K562 (cell line): ENCODE data around the gene PTCD3. TPM values are rescaled to one million over a fixed set of nuclear protein-coding genes. Genes with fewer than 3 reads are reported as not detected.

Source experiments
- ATAC-seq: fragments of 200-7000 bp; cut with Tn5 transposase; 3 replicates; pipeline ENCODE4 v1.9.1; 2020; ENCODE audit warnings: moderate library complexity
- BruUV-seq: library from RNA; stranded (reverse); fragments of 400-500 nt; replicated peaks from 2 replicates; lab custom pipeline; 2021; lab: Mats Ljungman, UMichigan
- CTCF ChIA-PET: fragments of 300-600 bp; formaldehyde crosslinking; extraction: SDS; loops from one replicate; lab custom pipeline; 2021; ENCODE audit warnings: low intra/inter-chr PET ratio; lab: Yijun Ruan, JAX
- POLR2A ChIA-PET: fragments of 300-600, 350-650 bp; sonication (Branson Sonifier 250); formaldehyde crosslinking; extraction: SDS; loops from one replicate; lab custom pipeline; 2021; ENCODE audit warnings: antibody characterized with exemption, inconsistent platforms; lab: Yijun Ruan, JAX
- DNase-seq, 4 experiments: peaks; one replicate each; pipeline versions ENCODE4 v3.0.0 to v3.0.0-alpha.2; 2011 to 2018; ENCODE audit warnings: low spot score in 3 of 4, mixed read lengths in 3 of 4; ENCODE audit errors: extremely low read depth in 1 of 4
- FAIRE-seq: peaks from 2 replicates; lab custom pipeline; 2011; peaks lifted over from hg19 to GRCh38; lab: Jason Lieb, UNC
- H2AFZ ChIP-seq: 2 replicates; pipeline ENCODE4 v1.6.0; 2011; ENCODE audit warnings: low read depth, low read length, control low read depth, inconsistent platforms
- H3K27ac ChIP-seq: fragments of 200-600 bp; 3 replicates; pipeline ENCODE4 v1.8.0; 2011; ENCODE audit warnings: low read depth, mild to moderate bottlenecking, control low read depth, inconsistent platforms, low read length, moderate library complexity, mixed read lengths; ENCODE audit errors: extremely low read depth
- H3K27me3 ChIP-seq, 2 experiments: fragments of 300-600 bp in 1 of 2; 2 replicates in 1 of 2; 3 replicates in 1 of 2; pipeline versions ENCODE4 v1.6.0 to v1.8.0; 2011; ENCODE audit warnings: inconsistent platforms in 2 of 2, low read length in 2 of 2, mild to moderate bottlenecking in 1 of 2, mixed read lengths in 1 of 2, moderate library complexity in 1 of 2; ENCODE audit not compliant: control insufficient read depth in 2 of 2, insufficient read depth in 2 of 2
- H3K36me3 ChIP-seq: fragments of 300-600 bp; 3 replicates; pipeline ENCODE4 v1.8.0; 2011; ENCODE audit warnings: mild to moderate bottlenecking, low read length, inconsistent platforms; ENCODE audit not compliant: control insufficient read depth, insufficient read depth
- H3K4me1 ChIP-seq, 2 experiments: fragments of 200-600 bp in 1 of 2; replicated peaks in 1 of 2; 2 replicates in 1 of 2; 3 replicates in 1 of 2; pipeline versions ENCODE4 v1.5.1 to v1.8.0; 2011; ENCODE audit warnings: inconsistent platforms in 2 of 2, low read length in 2 of 2, mild to moderate bottlenecking in 1 of 2, mixed read lengths in 1 of 2, moderate library complexity in 1 of 2; ENCODE audit not compliant: control insufficient read depth in 2 of 2, insufficient read depth in 2 of 2
- H3K4me2 ChIP-seq: 2 replicates; pipeline ENCODE4 v1.6.1; 2011; ENCODE audit warnings: low read length, control low read depth, inconsistent platforms, mixed read lengths; ENCODE audit not compliant: insufficient read depth
- H3K4me3 ChIP-seq: fragments of 200-600 bp; sonication (generic), shearing (Covaris generic); 2 replicates; pipeline ENCODE4 v1.5.1; 2016; ENCODE audit warnings: control low read depth, inconsistent platforms
- H3K79me2 ChIP-seq: fragments of 200-600 bp; 3 replicates; pipeline ENCODE4 v1.8.0; 2011; ENCODE audit warnings: low read length, inconsistent platforms; ENCODE audit not compliant: control insufficient read depth, insufficient read depth
- H3K9ac ChIP-seq, 2 experiments: 2 replicates each; pipeline versions ENCODE4 v1.6.0 to v1.6.1; 2011; ENCODE audit warnings: low read depth in 2 of 2, low read length in 2 of 2, control low read depth in 1 of 2, inconsistent platforms in 1 of 2, mild to moderate bottlenecking in 1 of 2, mixed read lengths in 1 of 2; ENCODE audit not compliant: insufficient read depth in 1 of 2
- H3K9me1 ChIP-seq: one replicate; pipeline ENCODE4 v1.6.0; 2011; ENCODE audit warnings: inconsistent platforms, mild to moderate bottlenecking, low read length, moderate library complexity; ENCODE audit not compliant: control insufficient read depth, insufficient read depth
- H3K9me3 ChIP-seq: replicated peaks from 2 replicates; pipeline ENCODE4 v1.5.1; 2011; ENCODE audit warnings: low read depth, low read length, inconsistent platforms; ENCODE audit not compliant: control insufficient read depth, insufficient read depth
- H4K20me1 ChIP-seq: replicated peaks from 2 replicates; pipeline ENCODE4 v1.6.1; 2011; ENCODE audit warnings: low read length, inconsistent platforms, mixed read lengths; ENCODE audit not compliant: control insufficient read depth, insufficient read depth
- ADNP ChIP-seq: fragments of 200-800 bp; sonication (Bioruptor generic); IDR thresholded peaks from 2 replicates; pipeline ENCODE4 v1.6.1; 2016; ENCODE audit warnings: missing genetic modification characterization, missing compliant biosample characterization
- CAMTA2 ChIP-seq: fragments of 250-450 bp; sonication (Bioruptor Pico); conservative IDR thresholded peaks from 2 replicates; pipeline ENCODE4 v1.5.1; 2022
- MCM5 ChIP-seq: fragments of 450-650 bp; IDR thresholded peaks from 2 replicates; pipeline ENCODE4 v1.6.1; 2016; ENCODE audit warnings: low read depth
- MGA ChIP-seq: fragments of 450-650 bp; IDR thresholded peaks from 2 replicates; pipeline ENCODE4 v1.6.1; 2016; ENCODE audit warnings: mild to moderate bottlenecking, moderate library complexity
- NBN ChIP-seq: fragments of 450-650 bp; IDR thresholded peaks from 2 replicates; pipeline ENCODE4 v1.6.1; 2016; ENCODE audit warnings: low read depth, mild to moderate bottlenecking
- PHF21A ChIP-seq: fragments of 450-650 bp; IDR thresholded peaks from 2 replicates; pipeline ENCODE4 v1.6.1; 2017; ENCODE audit warnings: low read depth, borderline replicate concordance
- POLR2A ChIP-seq: fragments of 450-650 bp; conservative IDR thresholded peaks from 2 replicates; pipeline ENCODE4 v1.6.1; 2016
- THRA ChIP-seq: fragments of 450-650 bp; IDR thresholded peaks from 2 replicates; pipeline ENCODE4 v1.6.1; 2017; ENCODE audit warnings: mild to moderate bottlenecking, moderate library complexity
- XRCC5 ChIP-seq: fragments of 200-400 bp; formaldehyde crosslinking; IDR thresholded peaks from 2 replicates; pipeline ENCODE4 v1.6.1; 2017; ENCODE audit warnings: low read depth, mild to moderate bottlenecking, low read length
- ZNF24 ChIP-seq: fragments of 450-650 bp; IDR thresholded peaks from 2 replicates; pipeline ENCODE4 v1.6.1; 2016
- in situ Hi-C: fragments of 300-500 bp; cut with MboI; formaldehyde crosslinking; loops from 4 replicates; pipeline ENCODE4 v1.15.0; 2018; ENCODE audit warnings: inconsistent platforms, mixed read lengths
- intact Hi-C: fragments of 100-400 bp; cut with micrococcal nuclease; formaldehyde crosslinking; loops from 2 replicates; pipeline ENCODE4 v1.14.2; 2022
- polyA plus RNA-seq, 8 experiments: library from polyadenylated mRNA; depleted of rRNA in 4 of 8; stranded (reverse) in 5 of 8; unstranded in 3 of 8; fragments of >200 nt; fragmentation: Nextera tagmentation in 2 of 8; fragmentation: Illumina TruSeq in 1 of 8; extraction: Ambion mirVana in 2 of 8; extraction: Trizol in 1 of 8; gene quantifications; 2 replicates each; pipeline versions ENCODE4 v1.2.1 to v1.2.3, GENCODE V29; 2011 to 2014; ENCODE audit warnings: inconsistent platforms in 1 of 8, missing spikeins in 1 of 8
- total RNA-seq, 7 experiments: library from RNA; depleted of rRNA in 6 of 7; stranded (reverse); fragments of >200 nt in 6 of 7; fragmentation: Illumina TruSeq in 2 of 7; extraction: Trizol in 2 of 7; gene quantifications; 2 replicates each; pipeline versions ENCODE4 v1.2.1 to v1.2.3, GENCODE V29; 2011 to 2021; ENCODE audit warnings: low replicate concordance in 1 of 7

Gene PTCD3
- total and polyA plus RNA-seq, 9 of the 15 experiments (the other 6 are each of a cell fraction or from before 2014, with no cell fraction given): 65.2 to 241 (median 172) TPM

GRCh38 chr2:86176597-86176996 lies 70.6 kb downstream of the PTCD3 start:
- ChIA-PET CTCF (no interaction called here), POLR2A (interaction anchor here (0.7 to 1.9 kb wide), 4 partner anchors 9 to 18 kb away, joined by 3 to 10 read pairs (median 4); partner anchors contain the start of gene IMMT)
- Histone ChIP-seq H3K4me1 (no peaks in the 10 kb centered on the region), H3K4me2 (no peak overlapping the region), H3K9me1 (no peaks in the 10 kb centered on the region), H3K27me3 (no peaks in the 10 kb centered on the region), H3K9ac (no peak overlapping the region), H3K79me2 (peaks cover 50% of the 10 kb centered on the region), H4K20me1 (0 out of 2 replicates have a peak, but pooled peaks cover 3% of the 10 kb centered on the region), H2AFZ (no peak overlapping the region), H3K9me3 (no peaks in the 10 kb centered on the region), H3K4me3 (no peak overlapping the region), H3K27ac (no peak overlapping the region; the same call in 2 of the 3 replicates), H3K36me3 (peaks cover 80% of the 10 kb centered on the region)
- no peak for ATAC-seq
- in situ Hi-C loops (no loop called here), intact Hi-C loops (no loop called here)
- no TSS peak for BruUV-seq
- DNase-seq: no peak
- no peak for FAIRE-seq
- TF ChIP-seq MCM5 (no peak), XRCC5 (no peak), CAMTA2 (CRISPR knock-in tag) (no peak), THRA (no peak), POLR2A (no peak), MGA (no peak), ZNF24 (no peak), ADNP (tag) (no peak), NBN (no peak), PHF21A (no peak)
